Esophagus squamous epithelium (tissue), 5 donors: ENCODE results near the gene EIF4EBP3. TPM values are rescaled to one million over a fixed set of nuclear protein-coding genes. Genes with fewer than 3 reads are reported as not detected.

Experiments
- DNase-seq: peaks from one replicate; lab custom pipeline; 2025; lab: John Stamatoyannopoulos, UW
- H3K27ac ChIP-seq, 4 donors: fragments of 200-600 bp; sonication (generic); one replicate each; pipeline ENCODE4 v1.5.1; 2016 to 2019; ENCODE audit warnings: mild to moderate bottlenecking in 1 of 4
- H3K27me3 ChIP-seq, 4 donors: fragments of 200-600 bp; sonication (generic); 1 replicate in 3 of 4; 2 replicates in 1 of 4; pipeline versions ENCODE4 v1.5.1 to v1.6.0; 2017 to 2021; ENCODE audit warnings: antibody characterized with exemption in 1 of 4
- H3K36me3 ChIP-seq, 3 donors: fragments of 200-600 bp; sonication (generic); one replicate each; pipeline ENCODE4 v1.5.1; 2016 to 2019
- H3K4me1 ChIP-seq, 3 donors: fragments of 200-600 bp; sonication (generic); one replicate each; pipeline ENCODE4 v1.5.1; 2017 to 2019
- H3K4me3 ChIP-seq, 4 donors: fragments of 200-600 bp; sonication (generic); 1 replicate in 3 of 4; 2 replicates in 1 of 4; pipeline ENCODE4 v1.5.1; 2016 to 2019; ENCODE audit warnings: mild to moderate bottlenecking in 2 of 4, moderate library complexity in 1 of 4
- H3K9me3 ChIP-seq, 3 donors: fragments of 200-600 bp; sonication (generic); one replicate each; pipeline ENCODE4 v1.5.1; 2016 to 2019
- POLR2A ChIP-seq, 4 donors: fragments of 450-650 bp; IDR thresholded peaks; one replicate each; pipeline ENCODE4 v1.6.1; 2017; ENCODE audit warnings: antibody characterized with exemption in 4 of 4, mild to moderate bottlenecking in 4 of 4, moderate library complexity in 3 of 4
- WGBS, 2 donors: methylation state at CpG; one replicate each; pipeline ENCODE4 v1.1.5; 2018; 5-methylcytosine and 5-hydroxymethylcytosine counted together
- intact Hi-C: fragments of 100-400 bp; cut with DNase I; formaldehyde crosslinking; loops from one replicate; pipeline ENCODE4 v1.15.0; 2022
- total RNA-seq, 4 donors: library from RNA; depleted of rRNA; stranded (reverse); fragments of >200 nt; gene quantifications; one replicate each; pipeline ENCODE4 v1.1.0, GENCODE V29; 2016
- TF ChIP-seq, protein P1 (sequence below), 6 experiments: fragments of 450-650 bp in 4 of 6; fragments of 200-600 bp in 2 of 6; sonication (generic) in 2 of 6; IDR thresholded peaks; one replicate each; pipeline ENCODE4 v1.5.1; 2016 to 2019; ENCODE audit warnings: antibody characterized with exemption in 6 of 6, mild to moderate bottlenecking in 4 of 6, moderate library complexity in 4 of 6
- donor health status: DM: yes; HTN: yes; CAD: no.

The EIF4EBP3 gene
- total RNA-seq, 4 donors from 2014 or later: 3.0 to 12.4 (median 6.2) TPM

DNA sequence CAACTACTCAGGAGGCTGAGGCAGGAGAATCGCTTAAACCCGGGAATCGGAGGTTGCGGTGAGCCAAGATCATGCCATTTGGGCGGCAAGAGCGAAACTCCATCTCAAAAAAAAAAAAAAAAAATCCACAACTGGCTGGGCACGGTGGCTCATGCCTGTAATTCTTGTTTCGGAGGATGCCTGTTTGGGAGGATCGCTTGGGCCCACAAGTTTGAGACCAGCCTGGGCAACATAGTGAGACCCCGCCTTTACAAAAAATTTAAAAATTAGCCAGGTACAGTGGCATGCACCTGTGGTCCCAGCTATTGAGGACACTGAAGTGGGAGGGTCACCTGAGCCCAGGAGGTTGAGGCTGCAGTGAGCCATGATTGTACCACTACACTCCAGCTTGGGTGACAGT lies 1.9 kb upstream of the EIF4EBP3 start:
- intact Hi-C loops: no loop called here
- peaks cover 26 to 43% (median 31%) of the 10 kb centered on the region in 3 donors for H3K4me1 ChIP-seq
- H3K4me3 ChIP-seq: no peak overlapping the region
- no peak for DNase-seq
- H3K27me3 ChIP-seq: no peaks in the 10 kb centered on the region
- TF ChIP-seq, protein P1, sequence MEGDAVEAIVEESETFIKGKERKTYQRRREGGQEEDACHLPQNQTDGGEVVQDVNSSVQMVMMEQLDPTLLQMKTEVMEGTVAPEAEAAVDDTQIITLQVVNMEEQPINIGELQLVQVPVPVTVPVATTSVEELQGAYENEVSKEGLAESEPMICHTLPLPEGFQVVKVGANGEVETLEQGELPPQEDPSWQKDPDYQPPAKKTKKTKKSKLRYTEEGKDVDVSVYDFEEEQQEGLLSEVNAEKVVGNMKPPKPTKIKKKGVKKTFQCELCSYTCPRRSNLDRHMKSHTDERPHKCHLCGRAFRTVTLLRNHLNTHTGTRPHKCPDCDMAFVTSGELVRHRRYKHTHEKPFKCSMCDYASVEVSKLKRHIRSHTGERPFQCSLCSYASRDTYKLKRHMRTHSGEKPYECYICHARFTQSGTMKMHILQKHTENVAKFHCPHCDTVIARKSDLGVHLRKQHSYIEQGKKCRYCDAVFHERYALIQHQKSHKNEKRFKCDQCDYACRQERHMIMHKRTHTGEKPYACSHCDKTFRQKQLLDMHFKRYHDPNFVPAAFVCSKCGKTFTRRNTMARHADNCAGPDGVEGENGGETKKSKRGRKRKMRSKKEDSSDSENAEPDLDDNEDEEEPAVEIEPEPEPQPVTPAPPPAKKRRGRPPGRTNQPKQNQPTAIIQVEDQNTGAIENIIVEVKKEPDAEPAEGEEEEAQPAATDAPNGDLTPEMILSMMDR (IDR thresholded peaks at IDR 0.05): no peak
- no peak for TF ChIP-seq POLR2A (IDR thresholded peaks at IDR 0.05)
- no peak overlapping the region for H3K27ac ChIP-seq
- whole genome bisulfite sequencing, 2 donors: 89 to 92% methylated on average over 9 to 10 of the region's 10 CpGs
- no peaks in the 10 kb centered on the region for H3K9me3 ChIP-seq
- peaks cover 5 to 68% (median 32%) of the 10 kb centered on the region in 3 donors for H3K36me3 ChIP-seq

DNA sequence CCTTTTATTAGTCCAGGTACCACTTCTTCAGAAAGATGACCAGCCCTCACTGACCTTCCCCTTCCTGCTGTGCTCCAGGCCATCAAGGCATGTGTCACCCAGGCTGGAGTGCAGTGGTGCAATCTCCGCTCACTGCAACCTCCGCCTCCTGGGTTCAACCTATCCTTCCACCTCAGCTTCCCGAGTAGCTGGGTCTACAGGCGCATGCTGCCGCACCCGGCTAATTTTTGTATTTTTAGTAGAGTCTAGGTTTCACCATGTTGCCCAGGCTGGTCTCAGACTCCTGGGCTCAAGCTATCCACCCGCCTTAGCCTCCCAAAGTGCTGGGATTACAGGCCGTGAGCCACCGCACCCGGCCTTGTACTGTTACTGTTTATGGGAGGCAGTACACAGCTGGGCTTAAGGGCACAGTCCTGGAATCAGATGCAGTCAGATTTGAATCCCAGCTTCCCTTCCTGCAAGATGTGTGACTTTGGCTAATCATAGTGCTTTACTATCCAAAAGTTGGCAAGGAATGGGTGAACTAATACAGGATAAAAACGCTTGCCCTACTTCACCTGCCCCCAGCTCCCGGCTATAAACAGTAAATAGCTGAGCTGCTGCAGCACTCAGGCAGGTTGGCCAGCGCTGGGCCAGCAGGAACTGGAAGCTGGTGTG lies 483 bp upstream of the EIF4EBP3 start:
- H3K4me3 ChIP-seq: peak overlapping the region; percentile 36 to 70 (median 54)
- 46 to 77% methylated on average over 6 to 11 of the region's 13 CpGs for WGBS, 2 donors
- intact Hi-C loops: no loop called here
- peaks cover 26 to 43% (median 31%) of the 10 kb centered on the region in 3 donors for H3K4me1 ChIP-seq
- no peaks in the 10 kb centered on the region for H3K27me3 ChIP-seq
- DNase-seq: no peak
- peaks cover 0 to 68% (median 35%) of the 10 kb centered on the region in 3 donors for H3K36me3 ChIP-seq
- peak overlapping the region; percentile 95 to 98 (median 96) for H3K27ac ChIP-seq
- no peaks in the 10 kb centered on the region for H3K9me3 ChIP-seq
- TF ChIP-seq POLR2A (IDR thresholded peaks at IDR 0.05): no peak
- TF ChIP-seq, protein P1 (IDR thresholded peaks at IDR 0.05): no peak

DNA sequence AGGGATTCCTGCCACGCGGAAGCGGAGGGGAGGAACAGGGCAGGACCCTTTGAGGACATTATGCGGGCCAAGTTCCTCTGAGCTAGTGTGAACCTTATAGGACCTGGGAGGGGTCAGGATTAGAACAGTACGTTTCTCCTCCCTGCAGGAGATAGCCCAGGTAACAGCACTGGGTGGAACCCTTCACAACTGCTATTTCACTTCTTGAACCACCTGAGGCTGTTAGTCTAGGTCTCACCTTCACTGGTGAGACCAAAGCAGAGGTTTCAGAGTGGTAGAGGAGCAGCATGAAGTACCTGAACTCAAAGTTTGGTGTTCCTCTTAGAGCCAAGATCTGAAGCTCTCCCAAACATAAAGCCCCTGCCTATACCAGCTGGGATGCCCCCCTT lies 832 bp downstream of the EIF4EBP3 start:
- WGBS, 2 donors: 0% methylated on average over 4 of the region's 5 CpGs; no CpG with 5 or more reads in 1 of the 2 donors
- peaks cover 0 to 66% (median 33%) of the 10 kb centered on the region in 3 donors for H3K36me3 ChIP-seq
- no peaks in the 10 kb centered on the region for H3K9me3 ChIP-seq
- DNase-seq: no peak
- H3K4me1 ChIP-seq: peaks cover 26 to 47% (median 31%) of the 10 kb centered on the region in 3 donors
- TF ChIP-seq, protein P1 (IDR thresholded peaks at IDR 0.05): no peak
- TF ChIP-seq POLR2A (IDR thresholded peaks at IDR 0.05): no peak
- peak overlapping the region; percentile 36 to 70 (median 54) for H3K4me3 ChIP-seq
- H3K27ac ChIP-seq: peak overlapping the region; percentile 95 to 98 (median 96)
- intact Hi-C loops: no loop called here
- no peaks in the 10 kb centered on the region for H3K27me3 ChIP-seq

DNA sequence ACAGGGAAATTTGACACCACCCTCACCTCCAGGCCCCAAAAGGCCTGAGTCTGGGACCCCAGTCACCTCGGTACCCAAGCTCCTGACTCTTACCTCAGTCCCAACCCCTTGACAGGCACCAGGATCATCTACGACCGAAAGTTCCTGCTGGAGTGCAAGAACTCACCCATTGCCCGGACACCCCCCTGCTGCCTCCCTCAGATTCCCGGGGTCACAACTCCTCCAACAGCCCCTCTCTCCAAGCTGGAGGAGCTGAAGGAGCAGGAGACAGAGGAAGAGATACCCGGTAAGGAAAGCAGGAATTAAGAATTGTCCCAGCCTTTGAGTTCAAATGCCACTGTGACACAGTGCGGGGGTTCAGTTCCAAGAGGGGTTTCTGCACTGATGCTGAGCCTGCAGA lies 1.3 kb downstream of the EIF4EBP3 start:
- intact Hi-C loops: no loop called here
- 89 to 93% methylated on average over 2 to 5 of the region's 7 CpGs for WGBS, 2 donors
- H3K27me3 ChIP-seq: no peaks in the 10 kb centered on the region
- H3K36me3 ChIP-seq: peaks cover 0 to 66% (median 33%) of the 10 kb centered on the region in 3 donors
- peak overlapping the region; percentile 95 to 98 (median 96) for H3K27ac ChIP-seq
- no peak for DNase-seq
- no peaks in the 10 kb centered on the region for H3K9me3 ChIP-seq
- TF ChIP-seq, protein P1 (IDR thresholded peaks at IDR 0.05): no peak
- no peak for TF ChIP-seq POLR2A (IDR thresholded peaks at IDR 0.05)
- peaks cover 26 to 52% (median 31%) of the 10 kb centered on the region in 3 donors for H3K4me1 ChIP-seq
- peak overlapping the region in 3 of 4 donors; percentile 52 to 70 (median 56) for H3K4me3 ChIP-seq
